NCI-H82 (cell line): ENCODE measurements around the gene TRIM2.
A peak's percentile ranks its signal among the peaks of the same experiment; 100 is the strongest.

Experiments
- DNase-seq: peaks from one replicate; lab custom pipeline; 2025; lab: John Stamatoyannopoulos, UW

Gene TRIM2

DNA sequence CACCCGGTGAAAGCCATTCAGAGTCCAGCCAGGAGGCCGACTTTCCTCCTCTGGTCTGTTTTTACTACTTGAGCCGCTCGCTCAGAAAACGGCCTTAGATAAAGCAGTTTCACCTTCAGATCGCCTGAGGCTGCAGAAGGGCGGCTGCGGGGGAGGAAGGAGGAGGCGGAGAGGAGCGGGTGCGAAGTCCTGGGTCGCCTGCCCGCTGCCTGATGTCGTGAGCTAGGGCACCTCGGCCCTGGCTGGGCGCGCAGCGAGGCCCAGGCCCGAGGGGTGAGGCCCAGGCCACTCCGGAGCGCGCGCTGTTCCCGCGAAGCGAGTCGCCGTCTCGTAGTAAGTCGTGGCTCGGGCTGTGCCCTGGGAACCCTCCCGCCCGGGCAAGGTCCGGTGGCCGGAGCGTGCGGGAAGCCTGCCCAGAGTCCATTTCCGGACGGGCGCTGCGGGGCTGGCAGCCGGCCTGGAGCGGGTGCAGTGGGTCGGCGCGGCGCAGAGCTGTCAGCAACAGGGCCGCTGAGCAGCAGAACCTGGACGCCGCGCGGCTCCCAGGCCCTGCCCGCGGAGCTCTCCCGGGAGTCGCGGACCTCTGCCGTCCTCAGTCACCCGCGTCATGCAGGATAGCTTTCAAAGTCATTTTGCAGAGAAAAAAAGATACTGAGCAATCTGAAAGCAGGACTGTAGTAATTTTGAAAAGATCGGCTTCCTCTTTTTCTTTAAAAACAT, 18.6 kb downstream of the TRIM2 start:
- DNase-seq: peak; percentile 51

DNA sequence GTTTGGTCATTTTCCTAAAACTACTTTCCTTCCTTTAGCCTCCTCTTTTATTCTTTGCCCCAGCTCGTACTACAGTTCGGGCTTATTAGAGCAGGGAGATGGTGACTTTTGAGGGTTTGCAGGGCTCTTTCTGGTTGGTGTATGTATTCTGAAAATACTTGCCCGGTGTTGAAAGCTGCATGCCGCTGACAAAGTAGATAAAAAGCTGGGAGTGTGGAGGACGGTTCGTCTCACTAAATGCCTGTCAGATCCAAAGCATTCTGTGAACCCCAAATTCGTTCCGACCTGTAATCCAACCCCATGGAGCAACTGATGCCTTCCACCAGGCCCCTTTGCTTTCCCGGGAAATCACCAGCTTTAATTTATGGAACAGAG, 19.2 kb downstream of the TRIM2 start:
- DNase-seq: peak; percentile 25

DNA sequence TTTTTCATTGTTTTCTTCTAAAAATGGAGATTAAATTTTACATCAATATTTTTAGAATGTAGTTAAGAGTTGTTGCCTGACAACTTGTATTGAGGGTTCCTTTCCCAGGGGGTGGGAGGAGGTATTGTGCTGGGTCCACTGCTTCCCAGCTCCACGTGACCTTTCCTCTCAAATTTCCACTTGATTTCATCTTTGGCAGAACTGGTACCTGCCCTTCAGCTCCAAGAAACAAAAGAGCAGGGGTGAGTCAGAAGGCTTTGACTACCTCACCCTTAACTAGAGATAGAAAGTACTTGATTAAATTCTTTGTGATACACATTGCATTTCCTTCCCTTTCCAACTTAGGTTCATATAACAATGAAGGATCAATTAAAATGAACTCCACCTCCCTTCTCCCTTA, 19.7 kb downstream of the TRIM2 start:
- no peak for DNase-seq

DNA sequence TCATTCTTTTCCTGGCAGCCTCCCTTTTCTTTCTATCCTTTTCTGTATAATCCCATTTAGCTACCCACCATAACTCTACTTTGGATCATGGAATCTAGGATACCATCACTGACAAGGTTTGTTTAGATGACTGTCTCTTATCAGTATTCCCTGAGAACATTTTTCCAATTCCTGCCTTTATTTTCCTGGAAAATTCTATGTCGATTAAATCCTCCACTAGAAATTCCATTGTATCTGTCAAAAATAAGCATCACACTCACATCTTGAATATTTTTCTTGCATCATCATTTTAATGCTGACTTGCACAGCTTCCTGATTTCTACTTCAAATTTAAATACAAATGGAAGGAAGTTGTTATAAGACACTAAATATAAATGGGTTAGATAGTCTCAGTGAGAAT, 20.2 kb downstream of the TRIM2 start:
- no peak for DNase-seq

DNA sequence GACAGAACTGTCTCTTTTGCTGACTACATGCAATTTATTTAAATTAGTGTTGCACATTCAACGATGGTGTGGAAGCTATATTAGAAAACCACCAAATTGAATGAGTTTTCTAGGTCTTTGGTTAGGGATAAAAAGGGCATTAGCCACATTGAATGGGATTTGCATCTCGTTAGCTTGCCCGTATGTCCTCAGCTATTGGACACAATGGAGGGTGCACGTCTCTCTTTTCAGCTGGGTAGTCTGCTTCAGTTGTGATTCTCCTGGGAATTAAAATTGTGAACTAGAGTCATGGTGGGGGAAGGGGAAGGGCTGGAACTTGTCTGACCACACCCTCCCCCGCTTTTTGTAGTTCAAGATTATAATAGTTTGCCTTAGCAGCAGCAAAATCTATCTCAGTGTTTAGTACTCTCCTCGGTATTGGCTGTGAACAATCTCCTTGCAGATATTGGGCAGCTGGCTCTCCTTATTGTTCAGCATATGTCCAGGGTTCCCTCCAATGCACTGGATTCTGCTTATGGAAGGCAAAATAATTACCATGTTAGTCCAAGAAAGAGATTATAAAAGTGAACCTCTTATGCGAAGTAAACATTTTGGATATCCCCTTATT, 23.3 kb downstream of the TRIM2 start:
- DNase-seq: peak; percentile 63

DNA sequence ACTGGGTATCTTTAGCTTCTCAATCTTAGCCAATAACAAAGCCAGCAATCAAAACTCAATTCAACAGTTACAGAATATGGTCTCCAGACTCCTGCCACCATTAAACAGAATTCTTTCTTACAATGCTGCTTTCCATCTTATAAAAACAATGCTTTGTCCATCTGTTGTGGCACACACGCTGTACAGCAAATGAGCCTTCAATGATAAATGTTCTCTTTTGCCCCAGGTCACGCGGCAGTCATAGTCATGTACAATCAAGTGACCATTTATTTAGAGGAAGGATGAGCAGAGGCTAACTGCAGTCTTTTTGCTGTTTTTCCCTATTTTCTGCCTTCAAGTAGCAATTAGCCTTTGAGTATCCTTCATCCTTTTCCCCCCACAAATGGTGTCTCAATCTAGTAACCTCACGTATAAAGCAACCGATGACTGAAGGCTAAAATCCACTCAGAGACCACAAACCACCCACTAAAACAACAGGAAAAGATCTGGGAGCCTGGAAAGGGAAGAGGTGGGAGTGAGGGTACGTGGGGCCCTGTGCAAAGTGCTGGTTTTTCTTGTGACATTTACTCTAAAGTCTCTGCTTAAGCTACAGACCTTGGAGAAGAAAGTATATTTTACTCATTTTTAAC, 24.4 kb downstream of the TRIM2 start:
- no peak for DNase-seq

DNA sequence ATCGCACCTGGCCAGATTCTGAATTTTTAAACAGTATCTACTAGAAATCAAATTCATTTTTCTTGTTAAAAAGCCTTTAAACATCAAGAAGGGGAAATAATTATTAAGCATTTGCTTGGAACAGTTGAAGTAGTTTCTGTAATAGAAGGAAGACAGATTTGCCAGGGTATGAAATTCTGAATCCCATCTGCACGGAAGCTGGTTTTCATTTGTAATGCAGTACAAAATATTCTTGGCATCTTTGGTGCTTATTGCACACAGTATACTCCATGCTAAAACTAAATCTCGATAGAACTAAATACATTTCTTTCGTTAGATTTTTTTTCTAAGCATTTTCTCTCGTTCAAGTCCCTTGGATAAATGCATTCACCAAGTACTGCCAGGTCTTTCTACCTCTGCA, 25.3 kb downstream of the TRIM2 start:
- no peak for DNase-seq

DNA sequence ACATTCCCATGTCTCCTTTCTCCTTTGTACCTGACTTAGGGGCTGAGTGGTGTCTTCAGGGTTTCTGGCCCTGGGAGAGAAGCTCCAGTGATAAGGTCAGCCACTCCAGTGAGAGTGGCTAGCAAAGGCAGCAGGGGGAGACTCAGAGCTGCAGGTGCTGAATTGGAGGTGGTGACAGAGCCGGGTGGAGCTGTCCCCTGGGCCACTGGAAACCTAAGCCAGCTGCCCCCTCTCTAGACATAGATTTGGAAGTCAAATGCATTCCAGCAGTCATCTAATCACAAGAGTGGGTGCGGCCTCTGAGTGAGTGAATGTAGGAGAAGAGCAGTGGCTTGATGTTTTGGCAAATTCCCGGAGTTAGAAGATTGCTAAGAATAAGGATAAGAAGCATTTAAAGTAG, 28.5 kb downstream of the TRIM2 start:
- DNase-seq: peak; percentile 30

DNA sequence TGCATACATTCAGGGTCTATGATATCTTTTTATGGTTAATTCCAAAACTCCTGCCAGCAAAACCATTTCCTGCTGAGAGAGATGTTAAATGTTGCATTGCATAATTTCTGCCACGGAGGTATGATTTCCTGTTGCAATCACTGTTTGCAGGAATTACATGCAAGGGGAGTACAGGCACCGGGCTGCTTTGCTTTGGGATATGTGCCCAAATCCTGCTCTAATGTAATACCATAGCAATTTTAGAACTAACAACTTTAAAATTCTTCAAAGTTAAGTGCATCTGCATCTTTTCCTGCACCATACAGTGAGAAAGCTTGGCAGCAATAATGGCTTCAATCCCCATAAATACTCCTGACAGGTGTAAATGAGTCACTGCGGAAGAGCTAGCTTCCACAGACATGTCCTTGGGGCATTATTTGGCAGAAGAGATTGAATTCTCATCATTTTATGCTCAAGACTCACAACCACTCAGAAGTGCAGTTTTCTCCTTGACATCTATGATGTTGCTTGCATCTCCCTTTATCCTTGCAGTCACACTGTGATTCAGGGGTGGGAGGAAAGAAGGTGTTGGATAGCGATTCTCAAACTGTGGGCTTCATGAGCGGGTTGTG, 29.6 kb downstream of the TRIM2 start:
- DNase-seq: no peak

DNA sequence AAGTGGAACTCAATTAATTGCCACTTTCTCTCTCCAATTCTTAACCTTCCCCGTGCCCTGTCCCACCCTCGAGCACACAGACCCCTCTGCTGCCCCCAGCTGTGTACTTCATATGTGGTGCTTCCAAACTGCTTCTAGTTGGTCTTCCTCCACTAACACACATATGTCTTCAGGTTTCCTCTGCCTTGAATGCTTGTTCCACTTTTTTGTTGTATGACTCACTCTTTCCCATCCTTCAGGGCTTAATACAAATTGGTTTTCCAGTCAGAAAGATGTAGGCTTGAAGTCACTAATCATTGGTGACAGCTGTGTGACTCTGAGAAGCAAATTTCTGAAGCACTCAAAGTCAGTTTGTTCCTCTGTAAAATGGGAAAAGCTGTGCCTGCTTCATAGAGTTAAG, 30.6 kb downstream of the TRIM2 start:
- DNase-seq: no peak

DNA sequence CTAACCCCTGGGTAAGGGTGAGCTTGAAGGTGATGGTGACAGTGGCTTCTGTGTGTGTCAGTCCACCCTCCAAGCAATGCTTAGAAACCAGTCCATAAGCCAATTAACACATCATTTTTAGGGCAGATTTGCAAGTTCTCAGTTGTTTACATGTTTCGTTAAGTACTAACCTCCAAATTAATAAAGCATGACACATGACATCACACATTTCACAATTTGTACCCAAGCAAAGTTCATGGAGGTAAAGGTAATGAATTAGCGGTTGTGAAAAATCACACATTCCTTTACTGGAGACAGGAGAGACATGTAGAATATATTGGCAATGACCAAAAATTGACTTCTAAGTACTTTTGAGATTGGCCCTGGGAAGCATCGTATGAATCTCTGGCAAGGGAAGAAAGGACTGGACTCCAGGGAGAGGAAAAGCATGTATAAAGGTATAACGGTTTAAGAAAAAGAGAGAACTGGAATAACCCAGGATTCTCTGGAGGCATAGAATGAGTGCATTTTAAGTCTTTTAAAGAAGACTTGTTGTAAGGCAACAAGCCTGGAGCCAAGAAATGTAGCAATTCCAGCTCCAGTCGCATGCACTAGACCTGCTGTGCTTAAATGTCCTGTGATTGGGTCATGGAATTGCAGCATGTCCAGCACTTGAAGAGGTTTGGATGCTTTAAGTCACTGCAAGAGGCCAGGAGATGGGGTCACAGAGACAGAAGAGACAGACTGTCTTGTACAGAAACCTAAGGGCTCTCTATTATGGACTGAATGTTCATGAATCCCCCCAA, 34.1 kb downstream of the TRIM2 start:
- DNase-seq: no peak

DNA sequence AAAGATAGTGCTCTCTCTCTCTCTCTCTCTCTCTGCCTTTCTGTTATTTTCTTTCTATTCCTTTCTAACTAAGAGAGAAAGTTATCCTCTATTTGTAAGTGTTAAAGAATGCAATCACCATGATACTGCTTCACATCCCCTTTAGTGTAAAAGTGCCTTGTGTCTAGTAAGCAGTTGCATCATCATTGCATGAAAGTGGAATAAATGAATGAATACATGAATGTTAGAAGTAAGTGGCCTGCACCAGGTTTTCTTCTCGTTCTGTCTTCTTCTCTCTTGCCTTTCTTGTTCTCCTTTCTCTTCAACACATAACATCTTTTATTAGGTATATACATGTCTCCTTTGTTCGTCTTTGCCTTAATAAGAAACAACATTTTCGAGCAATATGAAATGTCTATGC, 35.2 kb downstream of the TRIM2 start:
- DNase-seq: no peak

DNA sequence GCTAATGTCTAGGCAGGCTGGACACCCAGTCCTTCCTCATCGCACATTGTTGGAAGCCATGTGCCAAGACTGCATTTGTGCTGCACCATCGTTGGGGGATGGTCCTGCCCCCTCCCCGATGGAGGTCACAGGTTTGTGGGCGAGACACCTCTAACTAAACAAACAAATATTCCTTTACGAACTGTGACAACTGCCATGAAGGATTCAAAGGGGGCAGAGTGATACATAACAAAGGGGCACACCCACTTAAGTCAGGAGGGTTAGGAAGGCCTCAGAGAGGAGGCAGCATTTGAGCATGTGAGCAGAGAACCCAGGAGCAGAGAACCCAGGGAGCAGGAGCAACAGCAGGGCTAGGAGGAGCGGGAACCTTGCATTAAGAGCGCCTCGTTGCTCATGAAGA, 37.1 kb downstream of the TRIM2 start:
- no peak for DNase-seq

DNA sequence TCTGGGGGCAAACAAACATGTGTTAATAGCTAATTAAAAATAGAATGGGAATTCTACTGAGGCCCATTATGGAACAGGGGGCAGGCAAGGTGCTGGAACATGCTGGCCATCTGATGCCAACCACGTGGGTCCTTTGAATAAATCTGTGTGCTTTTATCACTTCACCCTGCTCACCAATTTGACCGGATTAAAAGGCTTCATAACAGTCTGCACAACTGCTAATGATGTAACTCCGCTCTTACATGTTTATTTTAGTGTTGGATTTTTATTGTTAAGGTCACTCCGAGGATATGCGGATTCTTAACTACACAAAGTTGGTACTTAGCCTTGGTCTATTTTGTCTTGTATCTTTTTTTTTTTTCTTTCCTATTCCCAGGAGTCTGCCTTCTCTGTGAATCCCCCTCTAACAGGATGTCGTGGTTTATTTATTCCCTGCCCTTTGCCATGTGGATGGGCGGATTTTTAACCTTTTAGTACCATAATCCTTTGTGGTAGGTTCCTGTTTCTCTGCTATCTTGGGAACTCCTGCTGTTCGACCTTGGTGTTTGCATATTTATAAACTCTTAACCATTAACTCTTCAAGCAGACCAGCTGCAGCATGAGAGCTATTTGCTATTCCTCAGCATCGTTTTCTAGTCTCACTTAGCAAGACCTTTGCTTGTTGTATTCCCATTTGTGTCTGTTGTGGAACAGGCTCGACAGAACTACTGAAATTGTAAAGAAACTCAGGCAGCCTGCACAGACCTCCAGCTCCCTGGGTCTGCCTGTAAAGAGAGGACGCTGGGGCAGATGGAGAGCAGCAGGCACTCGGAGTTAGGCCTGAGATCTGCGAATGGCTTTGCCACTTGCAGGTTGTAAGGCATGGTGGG, 38.0 kb downstream of the TRIM2 start:
- DNase-seq: peak; percentile 76

DNA sequence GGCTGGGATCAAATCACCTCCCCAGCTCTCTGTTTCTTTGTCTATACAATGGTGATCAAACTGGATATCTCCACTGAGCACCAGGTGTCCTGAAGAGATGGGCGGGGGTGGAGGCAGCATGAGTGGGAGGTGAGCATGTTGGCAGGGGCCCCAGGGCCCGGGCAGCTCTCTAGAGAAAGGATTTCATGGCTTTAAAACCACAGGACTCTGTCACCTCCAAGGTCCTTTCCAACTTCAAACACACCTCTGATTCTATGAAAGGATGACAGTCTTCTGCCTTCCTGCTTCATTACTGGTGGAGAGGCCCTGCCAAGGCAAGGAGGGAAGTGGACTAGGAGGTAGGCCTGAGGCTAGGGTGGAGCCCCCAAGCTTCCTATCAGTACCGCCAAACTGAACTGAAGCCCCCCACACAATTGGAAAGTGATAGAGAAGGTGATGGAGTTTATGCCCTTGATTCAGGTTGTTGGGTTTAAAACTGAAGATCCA, 38.6 kb downstream of the TRIM2 start:
- no peak for DNase-seq

DNA sequence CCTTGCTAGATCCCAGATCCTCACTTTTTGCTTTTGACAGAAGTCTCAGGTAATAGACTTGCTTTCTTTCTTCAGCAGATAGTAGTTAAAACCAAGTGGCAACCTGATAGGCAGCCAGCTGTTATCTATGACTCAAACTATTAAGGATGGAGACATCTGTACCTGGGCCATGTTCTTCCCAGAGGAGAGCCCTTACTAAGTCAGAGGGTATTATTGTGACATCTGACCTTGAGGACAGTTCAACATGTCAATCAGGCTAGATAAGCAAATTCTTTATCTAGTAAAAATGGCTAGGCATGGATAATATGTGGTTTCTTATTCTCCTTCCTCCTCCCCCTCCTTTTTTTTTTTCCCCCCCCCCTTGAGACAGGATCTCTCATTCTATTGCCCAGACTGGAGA, 39.2 kb downstream of the TRIM2 start:
- peak; percentile 7 for DNase-seq

DNA sequence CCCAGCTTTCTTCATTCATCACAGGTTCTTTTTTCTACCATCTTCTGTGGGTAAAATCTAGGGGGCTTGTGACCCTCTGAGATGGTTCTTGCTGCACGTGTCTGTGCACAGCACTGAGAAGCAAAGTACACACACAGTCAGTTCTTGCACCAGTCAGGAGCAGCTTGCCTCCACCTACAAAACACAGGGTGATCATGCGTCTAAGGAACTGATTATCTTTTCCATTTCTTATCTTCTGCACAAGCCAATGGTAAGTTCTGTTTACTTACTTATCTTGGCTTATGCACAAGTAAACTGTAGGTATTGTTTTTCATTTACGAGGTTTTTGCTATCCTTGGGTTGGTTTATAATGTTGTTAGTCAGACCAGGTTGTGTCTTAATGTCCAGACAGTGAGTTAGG, 40.7 kb downstream of the TRIM2 start:
- no peak for DNase-seq

DNA sequence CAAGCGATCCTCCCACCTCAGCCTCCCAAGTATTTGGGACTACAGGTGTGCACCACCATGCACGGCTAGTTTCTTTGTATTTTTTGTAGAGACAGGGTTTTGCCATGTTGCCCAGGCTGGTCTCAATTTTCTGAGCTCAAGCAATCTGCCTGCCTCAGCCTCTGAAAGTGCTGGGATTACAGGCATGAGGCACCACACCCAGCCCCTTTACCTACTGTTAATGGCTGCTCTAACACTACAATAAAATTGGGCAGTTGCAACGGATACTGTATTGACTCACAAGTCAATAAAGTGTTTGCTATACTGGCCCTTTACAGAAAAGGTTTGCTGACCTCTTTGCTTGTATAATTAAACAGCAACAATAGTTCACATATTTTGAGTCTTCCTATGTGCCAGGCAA, 41.5 kb downstream of the TRIM2 start:
- DNase-seq: no peak

DNA sequence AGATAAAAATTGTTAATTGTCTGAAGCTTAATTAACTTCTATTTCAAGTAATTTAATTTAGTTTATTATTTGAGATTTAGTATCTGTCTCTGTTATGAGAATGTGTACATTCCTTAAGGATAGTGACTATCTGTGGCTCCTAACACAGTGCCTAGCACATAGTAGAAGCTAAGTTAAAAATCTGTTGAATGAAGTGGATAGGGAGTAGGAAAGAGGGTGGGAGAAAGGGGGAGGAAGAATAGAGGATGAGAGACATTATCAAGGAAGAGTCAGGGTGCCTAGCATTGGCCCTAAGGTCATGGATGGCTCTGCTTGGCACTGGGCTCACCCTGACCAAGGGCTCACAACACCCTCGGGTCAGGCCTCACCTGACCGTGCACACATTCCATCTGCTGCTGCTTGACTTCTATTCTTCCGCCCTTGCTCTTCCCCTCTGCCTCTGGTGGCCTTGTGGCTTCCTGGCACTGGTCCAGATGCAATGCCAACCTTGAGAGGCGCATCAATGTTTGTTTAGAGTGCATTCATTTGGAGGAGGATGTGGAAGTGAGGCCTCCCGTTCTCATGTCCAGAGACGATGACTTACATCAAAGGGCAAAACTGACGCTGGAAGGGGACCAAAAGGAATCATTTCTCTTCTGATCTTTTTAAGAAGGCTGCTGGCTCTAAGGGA, 42.3 kb downstream of the TRIM2 start:
- no peak for DNase-seq

DNA sequence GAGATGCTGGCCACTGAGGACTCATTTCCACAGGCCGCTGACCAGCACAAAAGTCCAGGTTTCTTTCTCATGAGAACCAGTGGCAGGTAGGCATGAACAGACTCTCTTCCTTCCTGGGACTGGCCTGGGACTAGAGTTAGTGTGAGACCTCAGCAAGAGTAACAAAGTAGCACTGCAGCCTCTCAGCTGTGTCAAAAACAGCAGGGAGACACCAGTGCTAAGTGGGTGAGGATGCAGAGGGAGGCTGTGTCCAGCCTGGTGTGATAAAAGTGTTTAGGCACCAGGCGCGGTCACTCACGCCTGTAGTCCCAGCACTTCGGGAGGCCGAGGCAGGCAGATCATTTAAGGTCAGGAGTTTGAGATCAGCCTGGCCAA, 42.9 kb downstream of the TRIM2 start:
- no peak for DNase-seq
